GM12878 (cell line): Measurements from ENCODE around the gene TAF1L. TPM values are rescaled to one million over a fixed set of nuclear protein-coding genes. Genes with fewer than 3 reads are reported as not detected.

Experiments used
- ATAC-seq: fragments of 200-7000 bp; cut with Tn5 transposase; 3 replicates; pipeline ENCODE4 v1.9.1; 2020; ENCODE audit warnings: mild to moderate bottlenecking, moderate library complexity
- BruUV-seq: library from RNA; stranded (reverse); fragments of 400-500 nt; replicated peaks from 2 replicates; lab custom pipeline; 2021; lab: Mats Ljungman, UMichigan
- CTCF ChIA-PET: fragments of 300-600 bp; sonication (Branson Sonifier 250); formaldehyde crosslinking; extraction: SDS; loops from one replicate; lab custom pipeline; 2021; ENCODE audit warnings: inconsistent platforms; lab: Yijun Ruan, JAX
- POLR2A ChIA-PET: fragments of 350-600 bp; formaldehyde crosslinking; extraction: SDS; loops from one replicate; lab custom pipeline; 2021; ENCODE audit warnings: inconsistent platforms; lab: Charles Lee
- RAD21 ChIA-PET: fragments of 300-600 bp; sonication (Branson Sonifier 250); formaldehyde crosslinking; loops from one replicate; lab custom pipeline; 2023; ENCODE audit warnings: antibody characterized with exemption; ENCODE audit not compliant: unreplicated experiment; lab: Charles Lee
- SMC1A ChIA-PET: fragments of 300-600 bp; sonication (Branson Sonifier 250); formaldehyde crosslinking; loops from one replicate; lab custom pipeline; 2023; ENCODE audit not compliant: unreplicated experiment, uncharacterized antibody; lab: Charles Lee
- DNase-seq: peaks from one replicate; pipeline ENCODE4 v3.0.0-alpha.2; 2011; ENCODE audit warnings: low read depth, low spot score
- FAIRE-seq: peaks from 3 replicates; lab custom pipeline; 2011; peaks lifted over from hg19 to GRCh38; lab: Jason Lieb, UNC
- H2AFZ ChIP-seq: 2 replicates; pipeline ENCODE4 v1.6.0; 2011; ENCODE audit warnings: low read depth, low read length, control low read depth; ENCODE audit not compliant: control insufficient read depth
- H3K27ac ChIP-seq: 2 replicates; pipeline ENCODE4 v1.5.1; 2011; ENCODE audit warnings: control low read depth; ENCODE audit not compliant: control insufficient read depth, insufficient read depth
- H3K27me3 ChIP-seq, 2 experiments: replicated peaks in 1 of 2; 2 replicates each; pipeline versions ENCODE4 v1.6.0 to v1.6.1; 2011; ENCODE audit warnings: low read length in 1 of 2; ENCODE audit not compliant: control insufficient read depth in 2 of 2, insufficient read depth in 2 of 2
- H3K36me3 ChIP-seq, 2 experiments: 2 replicates each; pipeline ENCODE4 v1.5.1; 2011; ENCODE audit warnings: low read length in 1 of 2; ENCODE audit not compliant: control insufficient read depth in 2 of 2, insufficient read depth in 2 of 2
- H3K4me1 ChIP-seq: 2 replicates; pipeline ENCODE4 v1.6.1; 2011; ENCODE audit warnings: mild to moderate bottlenecking, low read length, moderate library complexity, mixed read lengths; ENCODE audit not compliant: control insufficient read depth, insufficient read depth
- H3K4me2 ChIP-seq: 2 replicates; pipeline ENCODE4 v1.6.0; 2011; ENCODE audit warnings: control low read depth; ENCODE audit not compliant: control insufficient read depth, insufficient read depth
- H3K4me3 ChIP-seq: fragments of 200-600 bp; sonication (generic); 2 replicates; pipeline ENCODE4 v1.5.1; 2016
- H3K79me2 ChIP-seq: 2 replicates; pipeline ENCODE4 v1.6.0; 2011; ENCODE audit warnings: low read length; ENCODE audit not compliant: control insufficient read depth, insufficient read depth
- H3K9ac ChIP-seq: 2 replicates; pipeline ENCODE4 v1.8.0; 2011; ENCODE audit warnings: low read length, control low read depth, mixed read lengths; ENCODE audit not compliant: control insufficient read depth, insufficient read depth
- H3K9me3 ChIP-seq: replicated peaks from 3 replicates; pipeline ENCODE4 v1.5.1; 2011; ENCODE audit warnings: mild to moderate bottlenecking, low read length; ENCODE audit not compliant: control insufficient read depth, insufficient read depth
- H4K20me1 ChIP-seq: 2 replicates; pipeline ENCODE4 v1.6.0; 2011; ENCODE audit not compliant: control insufficient read depth, insufficient read depth
- CHD2 ChIP-seq: IDR thresholded peaks from 2 replicates; pipeline ENCODE4 v1.6.1; 2011; ENCODE audit warnings: low read depth, low read length, improper control_type of control experiment, borderline replicate concordance
- CTCF ChIP-seq, 3 experiments: IDR thresholded peaks in 2 of 3; conservative IDR thresholded peaks in 1 of 3; 2 replicates each; pipeline ENCODE4 v1.5.1; 2011; ENCODE audit warnings: low read depth in 3 of 3, low read length in 3 of 3, mild to moderate bottlenecking in 3 of 3, control low read depth in 2 of 3, moderate library complexity in 2 of 3, inconsistent platforms in 1 of 3, mixed read lengths in 1 of 3; ENCODE audit not compliant: control insufficient read depth in 2 of 3, insufficient read depth in 1 of 3; ENCODE audit errors: extremely low read depth in 1 of 3
- EP300 ChIP-seq, 2 experiments: fragments of 150-350 bp in 1 of 2; IDR thresholded peaks; 2 replicates each; pipeline ENCODE4 v1.6.1; 2011 to 2012; ENCODE audit warnings: low read depth in 2 of 2, low read length in 2 of 2, borderline replicate concordance in 1 of 2, improper control_type of control experiment in 1 of 2, inconsistent platforms in 1 of 2; ENCODE audit not compliant: control insufficient read depth in 1 of 2
- GATAD2B ChIP-seq: fragments of 450-650 bp; conservative IDR thresholded peaks from 2 replicates; pipeline ENCODE4 v1.6.1; 2017; ENCODE audit warnings: low read depth, mild to moderate bottlenecking, moderate library complexity
- HCFC1 ChIP-seq: fragments of 150-350 bp; IDR thresholded peaks from 2 replicates; pipeline ENCODE4 v1.6.1; 2014; ENCODE audit warnings: low read length
- HDAC6 ChIP-seq: fragments of 200-600 bp; sonication (generic); IDR thresholded peaks from one replicate; pipeline ENCODE4 v1.8.0; 2017; ENCODE audit warnings: antibody characterized with exemption; ENCODE audit not compliant: unreplicated experiment
- IKZF1 ChIP-seq: fragments of 450-650 bp; conservative IDR thresholded peaks from 2 replicates; pipeline ENCODE4 v1.6.1; 2017; ENCODE audit warnings: antibody characterized with exemption, mild to moderate bottlenecking
- IRF4 ChIP-seq: IDR thresholded peaks from 2 replicates; pipeline ENCODE4 v1.6.1; 2011; ENCODE audit warnings: low read depth, low read length
- NR2C1 ChIP-seq: fragments of 450-650 bp; IDR thresholded peaks from 2 replicates; pipeline ENCODE4 v1.6.1; 2017; ENCODE audit warnings: antibody characterized with exemption, mild to moderate bottlenecking, moderate library complexity
- NR2F1 ChIP-seq: fragments of 450-650 bp; conservative IDR thresholded peaks from 2 replicates; pipeline ENCODE4 v1.6.1; 2017; ENCODE audit warnings: mild to moderate bottlenecking
- NRF1 ChIP-seq: conservative IDR thresholded peaks from 2 replicates; pipeline ENCODE4 v1.6.1; 2011; ENCODE audit warnings: mild to moderate bottlenecking, low read depth, low read length, improper control_type of control experiment
- POU2F2 ChIP-seq: IDR thresholded peaks from 3 replicates; pipeline ENCODE4 v1.6.1; 2011; ENCODE audit warnings: low read depth, mild to moderate bottlenecking, low read length, borderline replicate concordance
- RAD21 ChIP-seq: IDR thresholded peaks from 2 replicates; pipeline ENCODE4 v1.6.1; 2011; ENCODE audit warnings: mild to moderate bottlenecking, low read depth, low read length, moderate library complexity; ENCODE audit not compliant: insufficient read depth
- RB1 ChIP-seq: fragments of 450-650 bp; formaldehyde crosslinking; IDR thresholded peaks from 2 replicates; pipeline ENCODE4 v1.6.1; 2017; ENCODE audit warnings: mild to moderate bottlenecking, borderline replicate concordance
- SMARCA5 ChIP-seq: fragments of 450-650 bp; IDR thresholded peaks from 2 replicates; pipeline ENCODE4 v1.6.1; 2017; ENCODE audit warnings: mild to moderate bottlenecking
- SMC3 ChIP-seq: IDR thresholded peaks from 2 replicates; pipeline ENCODE4 v1.6.1; 2011; ENCODE audit warnings: low read length, improper control_type of control experiment, borderline replicate concordance
- STAT1 ChIP-seq: fragments of 450-650 bp; conservative IDR thresholded peaks from 2 replicates; pipeline ENCODE4 v1.6.1; 2014; ENCODE audit warnings: antibody characterized with exemption, mild to moderate bottlenecking
- TBL1XR1 ChIP-seq: IDR thresholded peaks from 2 replicates; pipeline ENCODE4 v1.6.1; 2012; ENCODE audit warnings: low read depth, low read length, improper control_type of control experiment
- TCF3 ChIP-seq: IDR thresholded peaks from 2 replicates; pipeline ENCODE4 v1.6.1; 2012; ENCODE audit warnings: low read depth, mild to moderate bottlenecking, low read length, borderline replicate concordance; ENCODE audit not compliant: insufficient read depth
- TCF7 ChIP-seq: IDR thresholded peaks from 2 replicates; pipeline ENCODE4 v1.6.1; 2014; ENCODE audit warnings: antibody characterized with exemption, borderline replicate concordance
- ZNF217 ChIP-seq: fragments of 450-650 bp; IDR thresholded peaks from 2 replicates; pipeline ENCODE4 v1.6.1; 2017; ENCODE audit warnings: antibody characterized with exemption, mild to moderate bottlenecking
- WGBS: methylation state at CpG from one replicate; pipeline ENCODE4 v1.1.6; 2016; ENCODE audit warnings: low lambda C conversion rate; ENCODE audit not compliant: insufficient replicate concordance, insufficient coverage; ENCODE audit errors: missing lambda C conversion rate; 5-methylcytosine and 5-hydroxymethylcytosine counted together
- in situ Hi-C: fragments of 300-500 bp; cut with MboI; formaldehyde crosslinking; loops from 9 replicates; pipeline ENCODE4 v1.14.3; 2018; ENCODE audit warnings: mixed read lengths
- intact Hi-C: fragments of 100-400 bp; cut with micrococcal nuclease; formaldehyde crosslinking; loops from one replicate; pipeline ENCODE4 v1.14.2; 2022; ENCODE audit not compliant: unreplicated experiment
- polyA plus RNA-seq, 11 experiments: library from polyadenylated mRNA; depleted of rRNA in 4 of 11; unstranded in 6 of 11; stranded (reverse) in 5 of 11; fragments of >200 nt; fragmentation: Nextera tagmentation in 4 of 11; fragmentation: Illumina TruSeq in 1 of 11; extraction: Ambion mirVana in 4 of 11; extraction: Trizol in 1 of 11; gene quantifications; 1 replicate in 1 of 11; 2 replicates in 10 of 11; pipeline versions ENCODE4 v1.2.1 to v1.2.3, GENCODE V29; 2011 to 2016; ENCODE audit warnings: inconsistent platforms in 2 of 11, missing spikeins in 2 of 11, low read depth in 1 of 11
- total RNA-seq, 4 experiments: library from RNA; depleted of rRNA in 3 of 4; stranded (reverse); fragments of >200 nt in 3 of 4; fragmentation: Illumina TruSeq in 1 of 4; extraction: Trizol in 1 of 4; gene quantifications; 2 replicates each; pipeline versions ENCODE4 v1.2.1 to v1.2.3, GENCODE V29; 2013 to 2021

The TAF1L gene
- total and polyA plus RNA-seq, 10 of the 15 experiments (the other 5 are each of a cell fraction or from before 2014, with no cell fraction given) = under 0.01 to 0.03 (median 0.01) TPM; not detected in 6

GRCh38 chr9:32581512-32582143, 53.8 kb downstream of the TAF1L start:
- in situ Hi-C loops = no loop called here
- WGBS = 12% methylated on average over 3 of the region's 3 CpGs

More at GRCh38 chr9:32581512-32582143, 53.8 kb downstream of the TAF1L start:
- Histone ChIP-seq H3K79me2 (no peaks in the 10 kb centered on the region), H4K20me1 (no peaks in the 10 kb centered on the region), H3K9ac (no peak overlapping the region), H3K27ac (no peak overlapping the region), H3K4me2 (no peak overlapping the region), H3K27me3 (no peaks in the 10 kb centered on the region), H3K4me3 (no peak overlapping the region), H2AFZ (no peak overlapping the region), H3K36me3 (no peaks in the 10 kb centered on the region), H3K4me1 (peaks cover 4% of the 10 kb centered on the region; the same call in 1 of the 2 replicates), H3K9me3 (no peaks in the 10 kb centered on the region)
- POLR2A ChIA-PET = no interaction called here
- ATAC-seq (peak; percentile 83), DNase-seq (no peak), FAIRE-seq (peak; percentile 70)
- intact Hi-C loops = loop anchor here (1.0 kb wide), 1 partner anchor 387 kb away; no protein-coding TSS in a partner anchor
- no TSS peak for BruUV-seq
- SMC1A ChIA-PET = interaction anchor here (0.7 to 7.5 kb wide), 16 partner anchors 9 to 463 kb away, joined by 3 to 285 read pairs (median 4); partner anchors contain the start of genes ACO1 and NDUFB6
- TF ChIP-seq ZNF217 (no peak), TCF7 (no peak), NR2F1 (no peak), HDAC6 (no peak), NR2C1 (no peak), IRF4 (no peak), TBL1XR1 (no peak), EP300 (IDR thresholded peaks at IDR 0.05; ENCODE audit: borderline replicate concordance in 1 of 2, control insufficient read depth in 1 of 2, low read depth in 2 of 2, low read length in 2 of 2) (no peak), CTCF (IDR thresholded peaks at IDR 0.05 in 2 of 3, conservative IDR thresholded peaks at IDR 0.05 in 1 of 3; ENCODE audit: control insufficient read depth in 2 of 3, extremely low read depth in 1 of 3, insufficient read depth in 1 of 3, low read depth in 3 of 3, low read length in 3 of 3) (peak; percentile 61 to 66 (median 66); a peak in 5 of 6 replicates), SMARCA5 (no peak), CHD2 (no peak), RAD21 (peak; percentile 64), STAT1 (no peak), NRF1 (no peak), SMC3 (peak; percentile 59; the same call in 1 of the 2 replicates), RB1 (no peak), TCF3 (no peak), POU2F2 (no peak), GATAD2B (no peak), HCFC1 (no peak), IKZF1 (no peak)
- RAD21 ChIA-PET = interaction anchor here (0.9 to 12.1 kb wide), 7 partner anchors 11 to 393 kb away, joined by 3 to 368 read pairs (median 3); partner anchors contain the start of gene ACO1
- CTCF ChIA-PET = interaction anchor here (0.8 to 10.0 kb wide), 35 partner anchors 8 to 686 kb away, joined by 3 to 597 read pairs (median 4); partner anchors contain the start of genes ACO1, NDUFB6, RIGI and SMIM27
